Occipital lobe (tissue), 2 donors: ENCODE results near the gene CDC42SE1. TPM values are rescaled to one million over a fixed set of nuclear protein-coding genes. Genes with fewer than 3 reads are reported as not detected.

Experiments used
- DNase-seq: peaks from one replicate; lab custom pipeline; 2025; lab: John Stamatoyannopoulos, UW
- total RNA-seq: library from RNA; depleted of rRNA; stranded (reverse); fragments of >200 nt; gene quantifications from one replicate; pipeline ENCODE4 v1.2.3, GENCODE V29; 2014

Gene CDC42SE1
- total RNA-seq, 1 donor from 2014 or later, result 33.4 TPM

GRCh38 chr1:151054971-151055547, 4.4 kb downstream of the CDC42SE1 start:
- no peak for DNase-seq

DNA sequence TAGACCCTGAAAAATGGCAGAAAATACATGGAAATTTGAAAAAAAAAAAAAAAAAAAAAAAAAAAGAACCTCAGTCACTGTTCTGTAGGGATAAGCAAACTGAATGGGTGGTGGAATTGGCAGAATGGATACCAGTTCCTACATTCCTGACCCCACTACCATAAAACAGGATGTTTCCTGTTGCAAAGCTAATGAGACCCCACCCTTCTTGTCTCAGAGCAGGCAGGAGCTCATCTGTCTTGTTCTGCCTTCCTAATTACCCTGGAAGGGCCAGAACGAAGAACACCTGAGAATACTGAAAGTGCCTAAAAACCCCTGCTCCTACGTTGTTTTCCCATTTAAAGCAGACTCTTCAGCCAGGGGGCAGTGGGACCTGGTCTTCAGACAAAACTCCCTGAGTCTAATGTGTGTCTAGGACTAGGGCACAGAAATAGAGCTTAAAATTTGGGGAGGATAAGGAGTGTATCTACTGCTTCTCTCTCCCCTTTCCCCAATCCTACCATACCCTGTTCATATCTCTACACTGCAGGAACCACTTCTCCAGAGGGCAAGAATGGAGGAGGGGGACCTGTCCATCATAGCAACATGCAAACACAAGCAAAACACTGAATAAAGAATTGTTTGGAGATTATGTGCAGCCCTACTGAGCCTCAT, 7.9 kb downstream of the CDC42SE1 start:
- DNase-seq, result no peak

- DNase-seq, result no peak
These were observed 9.3 kb downstream of the CDC42SE1 start for GRCh38 chr1:151050051-151050688.

DNA sequence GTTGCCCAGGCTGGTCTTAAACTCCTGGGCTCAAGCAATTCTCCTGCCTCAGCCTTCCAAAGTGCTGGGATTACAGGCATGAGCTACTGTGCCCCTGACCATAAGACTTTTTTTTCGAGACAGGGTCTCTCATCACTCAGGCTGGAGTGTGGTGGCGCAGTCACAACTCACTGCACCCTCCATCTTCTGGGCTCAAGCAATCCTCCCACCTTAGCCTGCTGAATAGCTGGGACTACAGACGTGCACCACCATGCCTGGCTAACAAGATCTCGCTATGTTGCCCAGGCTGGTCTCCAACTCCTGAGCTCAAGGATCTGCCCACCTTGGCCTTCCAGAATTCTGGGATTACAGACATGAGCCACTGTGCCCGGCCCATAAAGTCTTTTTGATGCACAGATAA, 10.0 kb downstream of the CDC42SE1 start:
- no peak for DNase-seq

GRCh38 chr1:151048645-151049032, 10.8 kb downstream of the CDC42SE1 start:
- no peak for DNase-seq

DNA sequence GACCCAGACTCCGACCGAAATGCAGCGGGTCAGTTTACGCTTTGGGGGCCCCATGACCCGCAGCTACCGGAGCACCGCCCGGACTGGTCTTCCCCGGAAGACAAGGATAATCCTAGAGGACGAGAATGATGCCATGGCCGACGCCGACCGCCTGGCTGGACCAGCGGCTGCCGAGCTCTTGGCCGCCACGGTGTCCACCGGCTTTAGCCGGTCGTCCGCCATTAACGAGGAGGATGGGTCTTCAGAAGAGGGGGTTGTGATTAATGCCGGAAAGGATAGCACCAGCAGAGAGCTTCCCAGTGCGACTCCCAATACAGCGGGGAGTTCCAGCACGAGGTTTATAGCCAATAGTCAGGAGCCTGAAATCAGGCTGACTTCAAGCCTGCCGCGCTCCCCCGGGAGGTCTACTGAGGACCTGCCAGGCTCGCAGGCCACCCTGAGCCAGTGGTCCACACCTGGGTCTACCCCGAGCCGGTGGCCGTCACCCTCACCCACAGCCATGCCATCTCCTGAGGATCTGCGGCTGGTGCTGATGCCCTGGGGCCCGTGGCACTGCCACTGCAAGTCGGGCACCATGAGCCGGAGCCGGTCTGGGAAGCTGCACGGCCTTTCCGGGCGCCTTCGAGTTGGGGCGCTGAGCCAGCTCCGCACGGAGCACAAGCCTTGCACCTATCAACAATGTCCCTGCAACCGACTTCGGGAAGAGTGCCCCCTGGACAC, 11.3 kb downstream of the CDC42SE1 start:
- peak; percentile 45 for DNase-seq

GRCh38 chr1:151047591-151047924, 11.9 kb downstream of the CDC42SE1 start, which contains the start of gene C1orf56:
Gene C1orf56 (plus strand): TSS chr1:151047751. CDS start chr1:151047848, 97 bp downstream.
- DNase-seq, result peak; percentile 57

- no peak for DNase-seq
These were observed 16.3 kb downstream of the CDC42SE1 start for GRCh38 chr1:151043163-151043562.

GRCh38 chr1:151039521-151039920, 19.9 kb downstream of the CDC42SE1 start:
- no peak for DNase-seq

DNA sequence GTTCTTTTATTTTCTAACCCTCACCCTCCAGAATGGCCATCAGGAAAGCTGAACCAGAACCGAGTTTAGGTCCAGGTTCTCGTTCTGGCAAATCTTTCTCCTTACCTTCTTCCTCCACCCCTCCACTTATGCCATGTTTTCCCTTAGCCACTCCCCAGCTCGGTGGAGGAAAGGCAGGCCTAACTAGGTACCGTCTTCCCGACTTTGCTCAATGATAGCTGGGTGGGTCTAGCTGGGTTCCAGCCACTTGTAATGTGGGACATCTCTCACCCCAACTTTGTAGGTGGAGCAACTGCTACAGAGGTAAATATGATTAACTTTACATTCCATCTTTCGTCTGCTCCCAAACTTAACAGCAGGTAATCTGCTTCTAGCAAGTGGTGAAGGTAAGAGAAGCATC, 22.4 kb downstream of the CDC42SE1 start:
- DNase-seq, result no peak

GRCh38 chr1:151036356-151036755, 23.1 kb downstream of the CDC42SE1 start, which contains the start of gene BNIPL:
Gene BNIPL (plus strand): TSS chr1:151036586. CDS start chr1:151036726, 140 bp downstream.
- no peak for DNase-seq

DNA sequence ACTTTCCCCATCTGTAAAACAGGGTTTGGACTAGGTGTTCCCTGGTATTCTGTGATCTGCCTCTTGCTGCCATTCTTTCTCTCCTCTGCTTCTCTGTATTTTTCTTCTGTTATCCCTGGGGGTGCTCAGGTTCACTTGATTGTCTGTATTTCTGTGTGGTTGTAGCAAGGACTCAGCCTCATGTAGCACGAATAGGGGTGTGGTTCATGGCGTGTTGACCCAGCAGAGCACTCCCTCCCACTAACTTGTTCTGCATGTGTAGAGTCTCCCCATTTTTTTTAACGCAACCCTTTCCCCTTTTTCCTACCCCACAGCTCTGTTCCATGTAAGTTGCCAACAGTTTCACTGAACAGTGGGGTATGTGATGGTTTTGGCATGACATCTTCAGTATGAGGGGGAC, 24.3 kb downstream of the CDC42SE1 start:
- DNase-seq, result no peak

DNA sequence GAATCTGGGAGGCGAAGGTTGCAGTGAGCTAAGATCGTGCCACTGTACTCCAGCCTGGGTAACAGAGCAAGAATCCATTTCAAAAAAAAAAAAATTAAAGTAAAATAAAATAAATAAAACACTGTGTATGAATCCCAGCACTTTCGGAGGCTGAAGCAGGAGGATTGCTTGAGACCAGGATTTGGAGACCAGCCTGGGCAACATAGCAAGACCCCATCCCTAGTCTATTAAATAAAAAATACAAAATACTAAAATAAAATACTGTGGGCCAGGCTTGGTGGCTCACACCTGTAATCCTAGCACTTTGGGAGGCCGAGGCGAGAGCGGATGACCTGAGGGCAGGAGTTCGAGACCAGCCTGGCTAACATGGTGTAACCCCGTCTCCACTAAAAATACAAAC, 27.3 kb downstream of the CDC42SE1 start:
- no peak for DNase-seq

- no peak for DNase-seq
These were observed 33.0 kb downstream of the CDC42SE1 start for GRCh38 chr1:151026460-151026859.

- DNase-seq, result peak; percentile 32
These were observed 34.8 kb downstream of the CDC42SE1 start for GRCh38 chr1:151024540-151025146.

- no peak for DNase-seq
These were observed 45.9 kb downstream of the CDC42SE1 start for GRCh38 chr1:151013518-151013917.

DNA sequence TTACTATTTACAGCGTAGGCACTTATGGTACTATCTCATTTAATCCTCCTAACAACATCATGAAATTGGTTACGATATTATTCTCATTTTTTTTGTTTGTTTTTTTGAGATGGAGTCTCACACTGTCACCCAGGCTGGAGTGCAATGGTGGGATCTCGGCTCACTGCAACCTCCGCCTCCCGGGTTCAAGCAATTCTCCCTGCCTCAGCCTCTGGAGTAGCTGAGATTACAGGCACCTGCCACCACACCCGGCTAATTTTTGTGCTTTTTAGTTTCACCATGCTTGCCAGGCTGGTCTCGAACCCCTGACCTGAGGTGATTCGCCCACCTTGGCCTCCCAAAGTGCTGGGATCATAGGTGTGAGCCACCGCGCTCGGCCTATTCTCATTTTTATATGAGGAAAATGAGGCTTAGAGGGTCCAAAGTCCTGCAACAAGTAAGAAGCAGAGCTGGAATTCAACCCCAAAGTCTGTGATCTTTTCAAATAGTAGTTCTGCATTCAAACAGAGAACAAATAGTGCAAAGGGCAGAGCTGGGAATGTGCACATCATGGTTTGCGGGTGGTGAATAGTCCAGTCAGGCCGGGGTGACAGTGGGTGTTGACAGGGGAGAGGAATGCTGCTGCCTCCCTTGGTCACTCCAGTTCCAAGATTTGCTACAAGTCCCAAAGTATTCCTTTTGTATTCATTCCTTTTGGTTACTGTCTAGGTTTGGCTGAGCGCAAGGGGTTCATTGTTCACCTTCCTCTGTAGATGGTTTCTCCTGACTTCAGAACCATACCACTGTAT, 46.5 kb downstream of the CDC42SE1 start:
- no peak for DNase-seq

DNA sequence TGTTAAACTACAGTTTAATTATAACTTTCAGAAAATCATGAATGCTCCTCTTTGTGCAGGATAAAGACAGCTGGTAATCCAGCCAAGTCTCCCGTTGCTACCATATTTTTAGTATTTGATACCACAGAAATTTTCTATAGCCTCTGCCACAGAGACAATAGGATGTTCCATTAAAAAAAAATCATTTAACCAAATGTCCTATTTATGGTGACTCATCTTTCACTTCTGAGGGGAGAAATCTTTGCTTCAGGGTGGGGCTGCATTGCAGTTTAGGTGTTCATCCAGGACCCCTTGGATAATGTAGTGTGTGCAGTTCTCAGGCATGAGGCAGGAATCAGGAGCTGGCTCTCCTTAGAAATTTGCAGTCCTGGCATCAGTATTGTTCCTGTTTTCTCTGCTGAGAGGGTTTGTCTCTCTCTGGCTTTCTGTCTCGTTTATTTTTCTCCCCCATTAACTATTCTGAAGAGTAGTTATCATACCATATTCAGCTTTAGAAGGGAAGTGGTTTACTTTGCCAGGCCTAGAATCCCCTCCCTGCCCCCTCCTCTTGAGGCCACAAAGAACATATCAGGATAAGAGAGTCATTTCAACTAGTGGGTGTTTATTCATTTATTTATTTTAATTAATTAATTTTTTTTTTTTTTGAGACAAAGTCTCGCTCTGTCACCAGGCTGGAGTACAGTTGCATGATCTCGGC, 48.1 kb downstream of the CDC42SE1 start:
- no peak for DNase-seq

GRCh38 chr1:151010346-151010726, 49.1 kb downstream of the CDC42SE1 start:
- no peak for DNase-seq

DNA sequence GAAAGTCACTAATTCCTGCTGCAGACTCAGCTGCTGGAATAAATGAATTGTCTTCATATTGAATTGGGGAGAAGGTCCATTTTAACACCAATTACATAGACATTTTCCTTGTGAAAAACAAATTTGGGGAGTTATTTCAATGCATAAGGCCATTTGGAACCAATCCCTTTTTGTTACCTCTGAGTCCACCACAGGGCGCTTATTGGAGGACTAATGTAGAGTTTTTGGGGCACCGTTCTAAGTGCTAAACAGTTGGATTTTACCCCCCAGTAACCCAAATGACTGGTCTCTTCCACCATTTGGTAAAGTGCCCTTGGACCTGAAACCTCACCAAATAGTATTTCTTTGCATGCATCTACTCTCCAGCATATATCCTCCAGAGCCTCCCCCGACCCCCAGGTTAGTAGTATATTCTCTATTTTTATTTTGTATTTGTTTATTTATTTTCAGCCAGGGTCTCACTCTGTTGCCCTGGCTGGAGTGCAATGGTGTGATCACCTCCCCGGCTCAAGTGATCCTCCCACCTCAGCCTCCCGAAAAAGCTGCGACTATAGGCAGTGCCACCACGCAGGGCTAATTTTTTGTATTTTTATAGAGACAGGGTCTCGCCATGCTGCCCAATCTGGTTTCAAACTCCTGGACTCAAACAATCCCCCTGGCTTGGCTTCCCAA, 49.6 kb downstream of the CDC42SE1 start:
- DNase-seq, result no peak
